GM21529 (cell line): Measurements from ENCODE around the gene TEDC2.

Source experiments
- ATAC-seq: cut with Tn5 transposase; IDR thresholded peaks from one replicate; pipeline ENCODE4 v1.9.1; 2021; ENCODE audit not compliant: unreplicated experiment

TEDC2 gene

GRCh38 chr16:2492292-2492691 lies 32.4 kb downstream of the TEDC2 start:
- no peak for ATAC-seq

- ATAC-seq: no peak
Measured at GRCh38 chr16:2493605-2494004, 33.7 kb downstream of the TEDC2 start.

GRCh38 chr16:2494616-2495015 lies 34.7 kb downstream of the TEDC2 start:
- ATAC-seq: no peak

- no peak for ATAC-seq
Measured at GRCh38 chr16:2495041-2495440, 35.1 kb downstream of the TEDC2 start.

GRCh38 chr16:2496223-2497115 lies 36.6 kb downstream of the TEDC2 start:
- no peak for ATAC-seq

- no peak for ATAC-seq
Measured at GRCh38 chr16:2497116-2497630, 37.3 kb downstream of the TEDC2 start.

- ATAC-seq: no peak
Measured at GRCh38 chr16:2497695-2498484, 38.0 kb downstream of the TEDC2 start.

GRCh38 chr16:2498531-2499253 lies 38.8 kb downstream of the TEDC2 start:
- no peak for ATAC-seq

- ATAC-seq: no peak
Measured at GRCh38 chr16:2499454-2499853, 39.5 kb downstream of the TEDC2 start.

GRCh38 chr16:2499890-2500429 lies 40.1 kb downstream of the TEDC2 start:
- ATAC-seq: no peak

GRCh38 chr16:2500430-2500917 lies 40.6 kb downstream of the TEDC2 start:
- ATAC-seq: no peak

GRCh38 chr16:2500918-2501750 lies 41.2 kb downstream of the TEDC2 start:
- ATAC-seq: peak; percentile 56

GRCh38 chr16:2501946-2502895 lies 42.3 kb downstream of the TEDC2 start:
- ATAC-seq: no peak

- no peak for ATAC-seq
Measured at GRCh38 chr16:2505695-2506094, 45.8 kb downstream of the TEDC2 start.

GRCh38 chr16:2507052-2507659 lies 47.2 kb downstream of the TEDC2 start:
- peak; percentile 60 for ATAC-seq

- peak; percentile 11 for ATAC-seq
Measured at GRCh38 chr16:2507665-2508064, 47.8 kb downstream of the TEDC2 start.

- ATAC-seq: no peak
Measured at GRCh38 chr16:2508722-2509400, 49.0 kb downstream of the TEDC2 start.
